Tibial artery (tissue), 4 donors: ENCODE data around the gene ADAMTSL2.

Source experiments
- DNase-seq, 2 donors: peaks; one replicate each; pipeline ENCODE4 v3.0.0-alpha.2; 2019
- H3K27ac ChIP-seq, 2 donors: fragments of 200-600 bp; sonication (generic) in 1 of 2; 1 replicate in 1 of 2; 2 replicates in 1 of 2; pipeline ENCODE4 v1.5.1; 2018 to 2019; ENCODE audit warnings: mild to moderate bottlenecking in 1 of 2
- H3K27me3 ChIP-seq, 2 donors: fragments of 200-600 bp; sonication (generic) in 1 of 2; one replicate each; pipeline versions ENCODE4 v1.5.1 to v1.6.0; 2016 to 2019
- H3K36me3 ChIP-seq, 3 donors: fragments of 200-600 bp; sonication (generic) in 2 of 3; one replicate each; pipeline ENCODE4 v1.5.1; 2016 to 2019; ENCODE audit warnings: mild to moderate bottlenecking in 2 of 3
- H3K4me1 ChIP-seq, 4 donors: fragments of 200-600 bp; sonication (generic) in 2 of 4; 1 replicate in 3 of 4; 2 replicates in 1 of 4; pipeline ENCODE4 v1.5.1; 2016 to 2019
- H3K4me3 ChIP-seq, 2 donors: fragments of 200-600 bp; sonication (generic) in 1 of 2; 1 replicate in 1 of 2; 2 replicates in 1 of 2; pipeline ENCODE4 v1.5.1; 2018 to 2019; ENCODE audit warnings: mild to moderate bottlenecking in 2 of 2
- H3K9me3 ChIP-seq, 3 donors: fragments of 200-600 bp; sonication (generic) in 1 of 3; one replicate each; pipeline ENCODE4 v1.5.1; 2016 to 2019
- intact Hi-C: fragments of 100-400 bp; cut with DNase I; formaldehyde crosslinking; loops from one replicate; pipeline ENCODE4 v1.15.0; 2023; ENCODE audit warnings: low total_unique reads
- TF ChIP-seq, protein P1 (sequence below), 2 experiments: fragments of 200-600 bp in 1 of 2; fragments of 450-650 bp in 1 of 2; IDR thresholded peaks; one replicate each; pipeline ENCODE4 v1.5.1; 2017 to 2019; ENCODE audit warnings: antibody characterized with exemption in 2 of 2, mild to moderate bottlenecking in 1 of 2, moderate library complexity in 1 of 2

ADAMTSL2 gene

DNA sequence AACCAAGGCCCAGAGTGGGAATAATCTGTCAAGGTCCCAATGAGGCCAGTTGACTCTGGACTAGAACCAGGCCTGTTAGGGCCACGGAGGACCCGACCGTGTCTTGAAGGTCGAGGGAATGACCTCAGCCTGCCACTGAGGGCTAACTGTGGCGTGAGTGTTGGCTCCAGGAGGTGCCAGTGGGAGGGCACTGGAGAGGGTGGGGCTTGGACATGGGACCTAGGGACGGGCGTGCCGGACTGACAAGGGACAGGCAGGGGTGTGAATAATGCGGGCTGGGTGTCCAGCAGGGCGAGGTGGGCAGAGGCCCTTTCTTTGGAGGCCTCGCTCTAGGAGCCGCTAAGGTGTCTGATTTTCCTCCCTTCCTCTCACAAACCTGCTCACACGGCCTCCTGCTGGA, 7.5 kb downstream of the ADAMTSL2 start:
- H3K4me3 ChIP-seq = no peak overlapping the region
- no peak overlapping the region for H3K27ac ChIP-seq
- TF ChIP-seq, protein P1, sequence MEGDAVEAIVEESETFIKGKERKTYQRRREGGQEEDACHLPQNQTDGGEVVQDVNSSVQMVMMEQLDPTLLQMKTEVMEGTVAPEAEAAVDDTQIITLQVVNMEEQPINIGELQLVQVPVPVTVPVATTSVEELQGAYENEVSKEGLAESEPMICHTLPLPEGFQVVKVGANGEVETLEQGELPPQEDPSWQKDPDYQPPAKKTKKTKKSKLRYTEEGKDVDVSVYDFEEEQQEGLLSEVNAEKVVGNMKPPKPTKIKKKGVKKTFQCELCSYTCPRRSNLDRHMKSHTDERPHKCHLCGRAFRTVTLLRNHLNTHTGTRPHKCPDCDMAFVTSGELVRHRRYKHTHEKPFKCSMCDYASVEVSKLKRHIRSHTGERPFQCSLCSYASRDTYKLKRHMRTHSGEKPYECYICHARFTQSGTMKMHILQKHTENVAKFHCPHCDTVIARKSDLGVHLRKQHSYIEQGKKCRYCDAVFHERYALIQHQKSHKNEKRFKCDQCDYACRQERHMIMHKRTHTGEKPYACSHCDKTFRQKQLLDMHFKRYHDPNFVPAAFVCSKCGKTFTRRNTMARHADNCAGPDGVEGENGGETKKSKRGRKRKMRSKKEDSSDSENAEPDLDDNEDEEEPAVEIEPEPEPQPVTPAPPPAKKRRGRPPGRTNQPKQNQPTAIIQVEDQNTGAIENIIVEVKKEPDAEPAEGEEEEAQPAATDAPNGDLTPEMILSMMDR (IDR thresholded peaks at IDR 0.05) = no peak
- DNase-seq = no peak
- peaks cover 0 to 24% of the 10 kb centered on the region in 2 donors for H3K27me3 ChIP-seq
- H3K4me1 ChIP-seq = peaks cover 0 to 16% (median 0%) of the 10 kb centered on the region in 4 donors
- intact Hi-C loops = no loop called here
- H3K9me3 ChIP-seq = no peaks in the 10 kb centered on the region
- no peaks in the 10 kb centered on the region for H3K36me3 ChIP-seq

DNA sequence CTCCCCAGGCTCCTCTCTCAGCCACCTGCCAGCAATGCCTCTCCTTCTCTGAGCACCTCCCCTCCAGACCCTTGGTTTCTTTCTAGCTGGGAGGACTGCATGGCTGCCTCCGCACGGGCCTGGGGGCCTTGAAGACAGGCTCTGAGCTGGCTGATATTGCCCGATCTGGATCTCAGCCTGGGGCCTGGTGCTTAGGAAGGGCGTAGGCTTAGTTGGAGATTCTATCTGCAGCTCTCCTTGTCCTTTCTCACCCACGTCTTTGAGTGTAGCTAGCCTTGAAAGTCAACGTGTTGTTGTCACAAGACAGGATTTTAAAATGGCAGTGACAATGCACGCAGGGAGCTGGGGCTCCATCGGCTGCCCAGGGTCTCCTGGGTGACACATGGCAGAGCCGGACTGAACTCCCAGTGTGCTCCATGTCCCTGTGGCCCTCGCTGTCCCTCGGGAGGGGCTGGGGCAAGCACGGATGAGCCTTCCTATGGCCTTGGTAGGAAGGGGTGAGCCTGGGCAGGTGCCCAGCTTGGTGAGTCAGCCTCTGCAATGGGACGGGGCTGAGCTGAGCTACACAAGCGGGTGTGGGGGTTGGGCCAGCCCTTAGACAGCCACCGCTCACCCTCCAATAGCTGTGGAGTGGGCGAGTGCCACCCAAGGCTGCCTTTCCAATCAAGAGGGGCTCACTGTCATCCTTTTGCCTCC, 9.4 kb downstream of the ADAMTSL2 start:
- H3K27ac ChIP-seq = no peak overlapping the region
- H3K4me1 ChIP-seq = peaks cover 0 to 10% (median 0%) of the 10 kb centered on the region in 4 donors
- H3K9me3 ChIP-seq = no peaks in the 10 kb centered on the region
- peaks cover 0 to 14% of the 10 kb centered on the region in 2 donors for H3K27me3 ChIP-seq
- H3K4me3 ChIP-seq = no peak overlapping the region
- no peak for DNase-seq
- H3K36me3 ChIP-seq = no peaks in the 10 kb centered on the region
- intact Hi-C loops = no loop called here
- TF ChIP-seq, protein P1 (IDR thresholded peaks at IDR 0.05) = no peak

DNA sequence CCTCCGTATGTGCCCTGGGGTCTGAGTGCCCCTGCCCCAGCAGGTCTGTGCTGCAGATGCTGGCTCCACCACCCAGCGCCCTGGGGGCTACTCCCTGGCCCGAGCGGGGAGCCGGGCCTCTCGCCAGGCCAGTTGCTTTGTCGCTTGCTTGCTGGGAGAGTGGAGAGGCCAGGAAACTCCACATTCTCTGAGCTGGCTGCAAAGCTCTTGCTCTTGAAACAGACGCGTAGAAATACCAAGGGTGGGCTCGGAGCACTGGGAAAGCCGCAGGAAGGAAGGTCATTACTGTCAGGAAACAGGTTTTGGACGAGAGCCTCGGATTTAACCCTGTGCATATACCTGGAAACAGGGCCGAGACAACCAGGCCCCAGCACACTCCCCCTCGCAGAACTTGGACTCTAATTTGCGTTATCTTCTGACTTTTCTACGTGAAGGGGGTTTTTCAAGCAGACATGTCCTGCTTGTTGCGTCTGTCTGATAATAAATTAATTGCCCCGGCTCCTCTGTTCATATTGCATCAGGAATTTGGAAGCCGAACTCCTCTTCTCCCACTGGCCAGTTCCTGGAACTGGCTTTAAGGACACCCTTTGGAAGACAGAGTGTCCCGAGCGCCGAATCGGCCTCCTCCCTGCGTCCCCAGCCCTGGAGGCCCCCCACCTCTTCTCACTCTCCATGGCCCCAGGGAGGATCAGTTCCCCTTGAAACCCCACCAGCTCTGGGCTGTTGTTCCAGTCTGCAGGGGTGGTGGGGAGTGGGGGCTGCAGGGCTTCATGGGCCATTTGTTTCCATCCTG, 11.2 kb downstream of the ADAMTSL2 start:
- intact Hi-C loops = no loop called here
- Histone ChIP-seq H3K4me3 (no peak overlapping the region), H3K27me3 (no peaks in the 10 kb centered on the region), H3K4me1 (no peaks in the 10 kb centered on the region), H3K36me3 (no peaks in the 10 kb centered on the region), H3K27ac (no peak overlapping the region), H3K9me3 (no peaks in the 10 kb centered on the region)
- TF ChIP-seq, protein P1 (IDR thresholded peaks at IDR 0.05) = no peak
- no peak for DNase-seq

DNA sequence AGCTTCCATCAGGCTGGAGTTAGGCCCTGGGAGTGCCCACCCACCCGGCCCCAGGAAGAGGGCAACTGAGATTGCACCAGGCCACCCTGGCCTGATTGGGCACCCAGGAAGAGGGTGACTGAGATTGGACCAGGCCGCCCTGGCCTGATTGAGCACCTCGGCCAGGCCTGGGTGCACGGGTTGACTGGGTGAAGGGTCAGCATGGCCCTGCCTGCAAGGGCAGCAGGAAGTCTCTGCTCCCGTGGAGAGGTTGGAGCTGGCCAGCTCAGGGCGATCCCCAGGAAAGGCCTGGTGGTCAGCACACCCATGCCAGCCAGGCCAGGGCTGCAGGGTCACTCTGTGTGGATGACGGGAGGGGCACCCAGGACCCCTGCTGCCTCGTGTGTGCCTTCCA, 11.8 kb downstream of the ADAMTSL2 start:
- DNase-seq = no peak
- no peaks in the 10 kb centered on the region for H3K9me3 ChIP-seq
- H3K4me1 ChIP-seq = no peaks in the 10 kb centered on the region
- TF ChIP-seq, protein P1 (IDR thresholded peaks at IDR 0.05) = no peak
- no peaks in the 10 kb centered on the region for H3K27me3 ChIP-seq
- no peak overlapping the region for H3K27ac ChIP-seq
- H3K4me3 ChIP-seq = no peak overlapping the region
- intact Hi-C loops = no loop called here
- no peaks in the 10 kb centered on the region for H3K36me3 ChIP-seq

DNA sequence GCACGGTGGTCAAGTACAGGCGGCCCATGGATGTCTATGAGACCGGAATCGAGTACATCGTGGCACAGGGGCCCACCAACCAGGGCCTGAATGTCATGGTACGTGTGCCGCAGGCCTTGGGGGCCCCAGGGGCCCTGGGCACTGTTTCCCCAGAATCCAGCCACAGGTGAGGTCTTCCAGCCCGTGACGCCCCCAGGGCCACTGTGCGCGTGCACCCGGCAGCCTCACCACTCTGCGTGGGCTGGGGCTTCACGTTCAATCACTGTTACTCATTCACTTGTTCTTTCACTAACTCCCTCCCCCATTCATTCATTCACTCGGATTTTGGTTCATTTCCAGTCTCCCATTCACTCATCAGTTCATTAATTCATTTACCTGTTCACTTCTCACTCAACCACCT, 12.6 kb downstream of the ADAMTSL2 start:
- intact Hi-C loops = no loop called here
- Histone ChIP-seq H3K27ac (no peak overlapping the region), H3K9me3 (no peaks in the 10 kb centered on the region), H3K4me3 (no peak overlapping the region), H3K4me1 (no peaks in the 10 kb centered on the region), H3K27me3 (no peaks in the 10 kb centered on the region), H3K36me3 (no peaks in the 10 kb centered on the region)
- TF ChIP-seq, protein P1 (IDR thresholded peaks at IDR 0.05) = no peak
- no peak for DNase-seq
